Measurements from ENCODE around the gene RBBP6.
"Not testable (repeated sequence)": the region's sequence is repeated elsewhere in the genome, so short reads cannot be mapped to it uniquely, and the experiment has no call there.

Gene RBBP6

GRCh38 chr16:24571096-24571495, 31.7 kb downstream of the RBBP6 start:
- DNase-seq, result no peak

- no peak for DNase-seq
These were observed 32.7 kb downstream of the RBBP6 start for GRCh38 chr16:24572069-24572468.

GRCh38 chr16:24573141-24573540, 33.8 kb downstream of the RBBP6 start:
- no peak for DNase-seq

- DNase-seq, result not testable (repeated sequence)
These were observed 35.4 kb downstream of the RBBP6 start for GRCh38 chr16:24574515-24575485.

GRCh38 chr16:24575791-24576190, 36.4 kb downstream of the RBBP6 start:
- DNase-seq, result not testable (repeated sequence)

- no peak for DNase-seq
These were observed 37.8 kb downstream of the RBBP6 start for GRCh38 chr16:24577167-24577566.

- no peak for DNase-seq
These were observed 41.3 kb downstream of the RBBP6 start for GRCh38 chr16:24580665-24581064.

GRCh38 chr16:24583494-24583893, 44.1 kb downstream of the RBBP6 start:
- no peak for DNase-seq

- no peak for DNase-seq
These were observed 50.6 kb downstream of the RBBP6 start for GRCh38 chr16:24589997-24590396.

GRCh38 chr16:24598777-24599437, 59.5 kb downstream of the RBBP6 start:
- DNase-seq, result no peak

- DNase-seq, result no peak
These were observed 70.0 kb downstream of the RBBP6 start for GRCh38 chr16:24609417-24609739.

GRCh38 chr16:24609740-24610415, 70.5 kb downstream of the RBBP6 start:
- DNase-seq, result no peak

- DNase-seq, result no peak
These were observed 71.0 kb downstream of the RBBP6 start for GRCh38 chr16:24610416-24610755.

GRCh38 chr16:24611310-24611709, 71.9 kb downstream of the RBBP6 start:
- no peak for DNase-seq

GRCh38 chr16:24612656-24613055, 73.3 kb downstream of the RBBP6 start:
- DNase-seq, result no peak

- not testable (repeated sequence) for DNase-seq
These were observed 73.9 kb downstream of the RBBP6 start for GRCh38 chr16:24613267-24613666.

GRCh38 chr16:24617502-24617901, 78.1 kb downstream of the RBBP6 start:
- DNase-seq, result no peak

Data from T-helper 9 cell (primary cell).